Suprapubic skin (tissue), 4 donors: ENCODE results near the gene RTCB. TPM values are rescaled to one million over a fixed set of nuclear protein-coding genes. Genes with fewer than 3 reads are reported as not detected.
A peak's percentile ranks its signal among the peaks of the same experiment; 100 is the strongest.

ENCODE experiments used
- DNase-seq, 2 donors: peaks; one replicate each; pipeline ENCODE4 v3.0.0-alpha.2; 2019; ENCODE audit warnings: low spot score in 2 of 2
- H3K27ac ChIP-seq: fragments of 200-600 bp; sonication (generic); one replicate; pipeline ENCODE4 v1.5.1; 2019
- H3K27me3 ChIP-seq: fragments of 200-600 bp; sonication (generic); one replicate; pipeline ENCODE4 v1.5.1; 2019
- H3K36me3 ChIP-seq: fragments of 200-600 bp; sonication (generic); one replicate; pipeline ENCODE4 v1.5.1; 2019
- H3K4me1 ChIP-seq: fragments of 200-600 bp; sonication (generic); one replicate; pipeline ENCODE4 v1.5.1; 2019
- H3K4me3 ChIP-seq: fragments of 200-600 bp; sonication (generic); one replicate; pipeline ENCODE4 v1.5.1; 2019; ENCODE audit warnings: mild to moderate bottlenecking
- H3K9me3 ChIP-seq: fragments of 200-600 bp; sonication (generic); one replicate; pipeline ENCODE4 v1.5.1; 2019
- CTCF ChIP-seq, 2 donors: fragments of 200-600 bp in 1 of 2; fragments of 450-650 bp in 1 of 2; sonication (generic) in 1 of 2; IDR thresholded peaks; one replicate each; pipeline ENCODE4 v1.5.1; 2016 to 2019; ENCODE audit warnings: antibody characterized with exemption in 2 of 2, mild to moderate bottlenecking in 1 of 2, moderate library complexity in 1 of 2
- EP300 ChIP-seq: sonication (generic); formaldehyde crosslinking; IDR thresholded peaks from one replicate; pipeline ENCODE4 v1.6.1; 2017; ENCODE audit warnings: antibody characterized with exemption
- POLR2A ChIP-seq, 2 donors: fragments of 450-650 bp; IDR thresholded peaks; one replicate each; pipeline ENCODE4 v1.6.1; 2017; ENCODE audit warnings: antibody characterized with exemption in 2 of 2, mild to moderate bottlenecking in 2 of 2, moderate library complexity in 2 of 2
- POLR2AphosphoS5 ChIP-seq, 3 donors: sonication (generic); formaldehyde crosslinking; IDR thresholded peaks; one replicate each; pipeline ENCODE4 v1.6.1; 2017; ENCODE audit warnings: antibody characterized with exemption in 3 of 3
- WGBS: methylation state at CpG from one replicate; pipeline ENCODE4 v1.1.5; 2018; 5-methylcytosine and 5-hydroxymethylcytosine counted together
- total RNA-seq, 4 donors: library from RNA; depleted of rRNA; stranded (reverse); fragments of >200 nt; gene quantifications; one replicate each; pipeline ENCODE4 v1.1.0, GENCODE V29; 2016

The RTCB gene
- total RNA-seq, 4 donors from 2014 or later: 75.1 to 117 (median 97.2) TPM

DNA sequence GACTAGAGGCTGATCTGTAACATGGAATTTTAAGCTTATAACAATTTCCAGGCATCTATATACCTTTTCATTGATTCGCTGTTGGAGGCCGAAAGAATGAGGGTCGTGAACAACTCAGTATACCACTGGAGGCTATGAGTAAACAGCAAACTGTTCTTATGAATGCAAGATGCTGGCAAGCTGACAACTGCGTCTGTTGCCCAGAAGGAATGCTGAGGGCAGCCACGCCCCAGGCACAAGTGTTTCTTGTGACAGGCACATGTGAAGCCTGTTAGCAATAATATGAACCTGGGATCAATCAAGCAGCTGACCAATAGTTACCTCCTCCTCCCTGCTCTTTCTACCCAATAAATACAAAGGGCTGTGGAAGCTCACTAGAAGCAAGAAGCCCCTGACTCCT, 15.3 kb downstream of the RTCB start:
- no peak for DNase-seq
- no peaks in the 10 kb centered on the region for H3K27me3 ChIP-seq

DNA sequence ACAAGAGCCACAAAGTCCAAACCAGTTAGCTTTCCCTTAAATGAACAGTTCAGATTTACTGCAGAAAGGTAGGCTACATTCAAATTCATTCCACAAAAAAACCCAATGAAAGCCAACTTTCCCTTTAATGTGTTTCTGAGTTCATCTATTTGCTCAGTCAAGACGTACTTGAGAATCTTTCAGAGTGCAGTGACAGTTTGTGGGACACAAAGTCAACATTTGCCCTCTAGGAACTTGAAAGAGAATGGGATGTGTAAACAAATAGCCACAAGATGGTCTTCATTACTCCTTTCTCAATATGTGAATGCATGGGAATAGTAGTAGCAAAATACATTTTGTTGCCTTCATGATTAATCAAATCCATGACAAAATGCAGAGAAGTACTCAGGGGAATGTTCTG, 15.8 kb downstream of the RTCB start:
- 81% methylated on average over 1 of the region's 1 CpG for WGBS
- H3K27me3 ChIP-seq: no peaks in the 10 kb centered on the region
- no peaks in the 10 kb centered on the region for H3K4me1 ChIP-seq
- no peak for DNase-seq
- TF ChIP-seq CTCF (IDR thresholded peaks at IDR 0.05): no peak
- no peak for TF ChIP-seq POLR2A (IDR thresholded peaks at IDR 0.05)
- no peak for TF ChIP-seq EP300
- no peak for TF ChIP-seq POLR2AphosphoS5 (IDR thresholded peaks at IDR 0.05)
- H3K36me3 ChIP-seq: peaks cover 99% of the 10 kb centered on the region
- no peak overlapping the region for H3K4me3 ChIP-seq
- no peak overlapping the region for H3K27ac ChIP-seq
- no peaks in the 10 kb centered on the region for H3K9me3 ChIP-seq

More for the DNA sequence above, 15.3 kb downstream of the RTCB start:
- TF ChIP-seq POLR2AphosphoS5 (IDR thresholded peaks at IDR 0.05) (no peak), EP300 (no peak), POLR2A (IDR thresholded peaks at IDR 0.05) (no peak), CTCF (IDR thresholded peaks at IDR 0.05) (no peak)
- H3K27ac ChIP-seq: no peak overlapping the region
- H3K4me3 ChIP-seq: no peak overlapping the region
- WGBS: 63% methylated on average over 5 of the region's 5 CpGs
- no peaks in the 10 kb centered on the region for H3K4me1 ChIP-seq
- peaks cover 99% of the 10 kb centered on the region for H3K36me3 ChIP-seq
- no peaks in the 10 kb centered on the region for H3K9me3 ChIP-seq

GRCh38 chr22:32395107-32395506, 16.9 kb downstream of the RTCB start:
- TF ChIP-seq CTCF (IDR thresholded peaks at IDR 0.05) (no peak), POLR2AphosphoS5 (IDR thresholded peaks at IDR 0.05) (no peak), POLR2A (IDR thresholded peaks at IDR 0.05) (no peak), EP300 (no peak)
- Histone ChIP-seq H3K27me3 (no peaks in the 10 kb centered on the region), H3K27ac (no peak overlapping the region), H3K9me3 (no peaks in the 10 kb centered on the region), H3K4me3 (no peak overlapping the region), H3K4me1 (no peaks in the 10 kb centered on the region), H3K36me3 (peaks cover 99% of the 10 kb centered on the region)
- WGBS: 95% methylated on average over 5 of the region's 5 CpGs
- no peak for DNase-seq

- Histone ChIP-seq H3K27me3 (no peaks in the 10 kb centered on the region), H3K27ac (no peak overlapping the region), H3K36me3 (peaks cover 92% of the 10 kb centered on the region), H3K4me1 (no peaks in the 10 kb centered on the region), H3K4me3 (no peak overlapping the region), H3K9me3 (no peaks in the 10 kb centered on the region)
- TF ChIP-seq POLR2A (IDR thresholded peaks at IDR 0.05): no peak
- no peak for TF ChIP-seq EP300
- TF ChIP-seq POLR2AphosphoS5 (IDR thresholded peaks at IDR 0.05): no peak
- peak in 1 of 2 donors; percentile 13 for TF ChIP-seq CTCF (IDR thresholded peaks at IDR 0.05)
- no peak for DNase-seq
- 86% methylated on average over 4 of the region's 4 CpGs for WGBS
Measured at GRCh38 chr22:32389685-32390084, 22.4 kb downstream of the RTCB start.

GRCh38 chr22:32385681-32386080, 26.4 kb downstream of the RTCB start:
- Histone ChIP-seq H3K4me3 (no peak overlapping the region), H3K36me3 (peaks cover 52% of the 10 kb centered on the region), H3K9me3 (no peaks in the 10 kb centered on the region), H3K4me1 (no peaks in the 10 kb centered on the region), H3K27me3 (no peaks in the 10 kb centered on the region), H3K27ac (no peak overlapping the region)
- TF ChIP-seq POLR2AphosphoS5 (IDR thresholded peaks at IDR 0.05): no peak
- TF ChIP-seq POLR2A (IDR thresholded peaks at IDR 0.05): no peak
- TF ChIP-seq EP300: no peak
- no peak for TF ChIP-seq CTCF (IDR thresholded peaks at IDR 0.05)
- no peak for DNase-seq
- WGBS: 100% methylated on average over 1 of the region's 1 CpG
